Epithelial cell of esophagus (primary cell): ENCODE measurements around the gene ANTXRL.
"Not testable (repeated sequence)": the region's sequence is repeated elsewhere in the genome, so short reads cannot be mapped to it uniquely, and the experiment has no call there.

Experiments used
- DNase-seq: peaks from one replicate; pipeline ENCODE4 v3.0.0; 2010; ENCODE audit warnings: low read depth
- H3K4me3 ChIP-seq: 2 replicates; pipeline ENCODE4 v1.5.1; 2011; ENCODE audit warnings: mild to moderate bottlenecking, low read length, control low read depth
- CTCF ChIP-seq: IDR thresholded peaks from 2 replicates; pipeline ENCODE4 v1.5.1; 2011; ENCODE audit warnings: low read depth, mild to moderate bottlenecking, low read length, control low read depth, inconsistent platforms; ENCODE audit not compliant: insufficient read depth; ENCODE audit errors: missing control alignments

Gene ANTXRL

DNA sequence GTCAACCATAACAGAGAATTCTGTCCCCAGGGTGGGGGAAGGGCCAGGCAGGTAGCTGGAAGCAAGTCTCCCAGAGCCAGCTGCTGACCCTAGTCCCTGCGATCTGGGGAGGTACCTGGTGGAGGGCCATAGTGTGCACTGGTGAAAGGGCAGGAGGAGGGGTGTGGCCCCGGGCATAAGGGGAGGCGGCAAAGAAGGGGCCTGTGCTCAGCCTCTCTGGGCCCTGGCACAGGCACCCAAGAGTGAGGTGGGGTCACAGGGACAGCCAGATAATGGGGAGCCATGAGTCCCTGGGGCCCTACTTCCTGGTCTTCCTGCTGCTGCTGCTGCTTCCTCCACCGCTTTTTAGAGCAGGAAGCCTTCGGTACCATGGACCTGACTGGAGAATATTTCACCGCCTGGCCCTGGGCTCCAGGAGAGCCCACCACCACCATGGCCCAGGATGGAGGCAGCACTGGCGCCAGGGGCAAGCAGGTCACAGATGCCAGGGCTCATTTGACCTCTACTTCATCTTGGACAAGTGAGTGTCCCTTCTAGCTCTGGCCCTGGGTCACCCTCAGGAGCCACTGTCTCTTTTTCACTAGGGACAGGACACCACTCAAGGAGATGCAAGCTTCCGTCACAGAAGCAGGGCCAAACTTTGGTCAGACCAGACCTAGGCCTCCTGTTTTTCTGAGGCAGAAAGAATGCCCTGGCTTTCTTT, at the start of gene ANTXRL:
Gene ANTXRL, plus strand, starts transcription at position 7 of the 703 bp plus-strand sequence. Its CDS starts 266 bp downstream, at position 273.
- no peak within 1 kb of the TSS for H3K4me3 ChIP-seq
- DNase-seq = no peak
- TF ChIP-seq CTCF = no peak

DNA sequence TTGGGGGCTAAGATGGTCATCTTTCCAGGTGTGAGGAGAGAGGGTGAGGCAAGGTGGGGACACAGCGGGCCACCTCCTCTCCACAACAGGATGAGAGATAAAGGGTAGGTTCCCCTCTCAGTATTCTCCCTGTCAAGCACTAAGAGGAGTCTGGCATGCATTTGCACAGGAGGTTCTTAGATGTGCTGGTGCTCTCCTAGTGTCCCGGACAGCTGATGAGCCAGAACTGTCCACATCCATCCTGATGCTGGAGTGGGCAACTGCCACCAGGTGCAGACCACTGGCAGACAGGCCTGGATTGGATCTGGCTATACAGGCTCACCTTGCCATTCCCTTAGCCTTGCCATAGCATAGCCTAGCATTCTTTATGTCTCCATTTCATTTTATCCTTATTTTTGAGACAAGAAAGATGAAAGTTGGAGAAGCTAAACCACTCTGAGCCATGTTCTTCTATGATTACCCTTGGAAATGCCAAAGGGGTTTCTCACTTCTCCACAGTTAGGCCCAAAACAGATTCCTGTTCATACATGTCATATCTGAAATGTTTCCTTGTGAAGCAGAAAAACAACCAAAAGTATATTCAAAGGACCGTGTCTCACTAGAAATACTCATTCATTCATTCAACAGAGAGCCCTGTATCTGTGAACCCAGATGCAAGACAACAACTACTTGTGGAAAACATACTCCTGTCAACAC, 48.8 kb upstream of the ANTXRL start:
- peak; percentile 47 for DNase-seq
- H3K4me3 ChIP-seq = no peak overlapping the region
- TF ChIP-seq CTCF = no peak

- TF ChIP-seq CTCF = no peak
- DNase-seq = no peak
- H3K4me3 ChIP-seq = no peak overlapping the region
Measured at GRCh38 chr10:46239247-46239646, 47.5 kb upstream of the ANTXRL start.

DNA sequence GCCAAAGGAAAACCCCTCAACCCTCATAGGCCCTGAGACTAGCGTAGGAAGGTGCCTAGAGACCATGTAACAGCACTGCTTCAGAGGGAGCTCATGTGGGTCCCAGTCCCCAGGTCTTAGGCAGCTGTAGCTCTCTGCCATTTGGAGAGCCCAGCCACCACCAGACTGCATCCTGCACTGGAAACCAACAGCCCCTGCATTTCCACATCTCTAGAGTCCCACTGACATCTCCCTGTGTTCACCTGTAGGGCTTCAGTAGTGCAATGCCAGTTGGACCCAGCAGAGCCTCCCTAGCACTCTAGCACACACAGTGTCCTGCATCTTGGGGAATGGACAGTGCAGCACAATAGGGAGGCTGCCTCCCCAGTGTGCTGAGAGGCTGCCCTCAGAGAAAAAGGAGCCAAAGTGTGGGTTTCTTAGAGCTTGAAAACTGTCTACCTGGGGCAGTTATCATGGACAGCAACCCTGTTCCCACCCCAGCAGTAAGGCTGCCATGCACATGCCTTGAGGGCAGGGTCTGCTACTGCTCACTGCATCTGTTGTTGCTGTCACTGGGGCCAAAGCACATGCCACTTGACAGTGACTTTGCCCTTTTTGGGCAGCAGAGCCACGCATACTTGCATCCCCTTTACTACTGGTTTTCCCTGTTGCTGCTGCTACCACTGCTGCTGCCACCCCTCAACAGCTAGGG, 46.7 kb upstream of the ANTXRL start:
- H3K4me3 ChIP-seq = no peak overlapping the region
- TF ChIP-seq CTCF = no peak
- DNase-seq = no peak

- DNase-seq = no peak
- H3K4me3 ChIP-seq = no peak overlapping the region
- TF ChIP-seq CTCF = no peak
Measured at GRCh38 chr10:46240684-46241565, 45.9 kb upstream of the ANTXRL start.

DNA sequence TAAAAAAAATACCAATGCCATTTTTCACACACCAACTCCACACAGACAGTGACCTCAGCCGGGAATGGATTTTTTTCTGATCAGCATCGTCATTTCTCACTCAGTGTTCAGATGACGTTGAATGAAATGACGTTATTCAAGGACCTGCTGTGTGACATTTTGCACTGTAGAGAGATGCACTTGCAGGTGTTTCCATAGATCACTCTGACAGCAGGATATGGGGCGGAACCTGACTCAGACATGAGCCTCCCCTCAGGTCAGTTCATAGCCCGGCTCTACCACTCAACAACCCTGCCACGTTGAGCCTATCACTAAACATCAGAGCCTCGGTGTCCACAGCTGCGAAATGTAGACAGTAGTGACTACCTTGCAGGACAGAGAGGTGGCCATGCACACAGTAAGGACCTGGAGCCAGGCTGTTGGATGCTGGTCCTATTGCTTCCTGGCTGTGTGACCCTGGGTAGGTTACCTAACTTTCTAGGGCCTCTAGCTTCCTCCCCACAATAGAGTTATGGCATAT, 41.4 kb upstream of the ANTXRL start:
- no peak for TF ChIP-seq CTCF
- no peak overlapping the region for H3K4me3 ChIP-seq
- DNase-seq = no peak

- not testable (repeated sequence) for H3K4me3 ChIP-seq, DNase-seq
Measured at GRCh38 chr10:46246400-46247180, 40.2 kb upstream of the ANTXRL start.
